ENCODE measurements around the gene TMEM178A. TPM values are rescaled to one million over a fixed set of nuclear protein-coding genes. Genes with fewer than 3 reads are reported as not detected.

The TMEM178A gene
- total RNA-seq, 1 experiment from 2014 or later: 7.5 TPM

GRCh38 chr2:39706312-39706711, 40.6 kb downstream of the TMEM178A start:
- no peaks in the 10 kb centered on the region for H3K23me2 ChIP-seq (ENCODE audit: insufficient read length, low read depth, low read length, poor library complexity, severe bottlenecking)
- H2AFZ ChIP-seq (ENCODE audit: low read length): no peak overlapping the region
- Mint-ChIP-seq H3K27ac (no peak overlapping the region; a peak in 1 of 7 replicates), H3K9me3 (peaks cover 10 to 13% of the 10 kb centered on the region in 2 experiments), H3K36me3 (ENCODE audit: insufficient read depth in 1 of 3, low read depth in 3 of 3) (peaks cover 5 to 17% (median 16%) of the 10 kb centered on the region in 3 experiments), H3K27me3 (ENCODE audit: low read depth) (no peaks in the 10 kb centered on the region), H3K4me1 (no peaks in the 10 kb centered on the region), H3K4me3 (no peak overlapping the region)
- no peak overlapping the region for H4K91ac ChIP-seq (ENCODE audit: insufficient read length, low read depth, low read length)
- no peak overlapping the region for H3K9ac ChIP-seq (ENCODE audit: extremely low read depth, insufficient read length, low read length)
- H3K27me3 ChIP-seq (ENCODE audit: insufficient read depth, low read length): no peaks in the 10 kb centered on the region
- H2BK15ac ChIP-seq (ENCODE audit: low read depth, low read length): no peak overlapping the region
- no peak overlapping the region for H3K27ac ChIP-seq (ENCODE audit: insufficient read length, low read depth, low read length)
- H2BK12ac ChIP-seq (ENCODE audit: insufficient read length, low read depth, low read length): no peak overlapping the region
- H2BK5ac ChIP-seq (ENCODE audit: insufficient read length, low read length): no peak overlapping the region
- H3K4ac ChIP-seq (ENCODE audit: low read depth, low read length): no peak overlapping the region
- H3K79me2 ChIP-seq (ENCODE audit: insufficient read depth, low read length): no peaks in the 10 kb centered on the region
- no peak overlapping the region for H2BK120ac ChIP-seq (ENCODE audit: low read depth, low read length, poor library complexity, severe bottlenecking)
- no peak overlapping the region for H3K56ac ChIP-seq (ENCODE audit: insufficient read length, low read depth, low read length)
- no peak for DNase-seq
- H3K4me1 ChIP-seq (ENCODE audit: insufficient read depth, low read length): no peaks in the 10 kb centered on the region
- TF ChIP-seq CTCF (conservative IDR thresholded peaks at IDR 0.05): no peak
- H4K20me1 ChIP-seq (ENCODE audit: control insufficient read depth, insufficient read depth, insufficient read length): no peaks in the 10 kb centered on the region
- H3K23ac ChIP-seq (ENCODE audit: insufficient read length, low read depth, low read length): no peak overlapping the region
- no peak overlapping the region for H3T11ph ChIP-seq (ENCODE audit: low read length)
- no peaks in the 10 kb centered on the region for H3K79me1 ChIP-seq (ENCODE audit: insufficient read depth, low read depth, low read length, poor library complexity, severe bottlenecking)
- WGBS (ENCODE audit: extremely low coverage, insufficient read length, low lambda C conversion rate): no CpG with 5 or more reads among the region's 1 CpG
- H3K4me2 ChIP-seq (ENCODE audit: insufficient read depth, insufficient read length, low read length): no peak overlapping the region
- H4K5ac ChIP-seq (ENCODE audit: insufficient read length, low read depth, low read length): no peak overlapping the region
- H3K14ac ChIP-seq (ENCODE audit: insufficient read depth, low read length): no peak overlapping the region
- no peak overlapping the region for H2BK20ac ChIP-seq (ENCODE audit: low read depth, low read length, poor library complexity, severe bottlenecking)
- H3K18ac ChIP-seq (ENCODE audit: insufficient read length, low read depth, low read length): no peak overlapping the region
- H2AK5ac ChIP-seq (ENCODE audit: insufficient read length, low read length): no peak overlapping the region
- peaks cover 5% of the 10 kb centered on the region for H3K9me3 ChIP-seq (ENCODE audit: control insufficient read depth, low read depth, low read length)
- no peak overlapping the region for H4K8ac ChIP-seq (replicated peaks; ENCODE audit: insufficient read length, low read depth, low read length)

Measured in H9 (cell line).